Measurements from ENCODE around the gene WSCD1. TPM values are rescaled to one million over a fixed set of nuclear protein-coding genes. Genes with fewer than 3 reads are reported as not detected.

WSCD1 gene
- total and polyA plus RNA-seq, 8 donors = 1.2 to 4.1 (median 2.6) TPM

DNA sequence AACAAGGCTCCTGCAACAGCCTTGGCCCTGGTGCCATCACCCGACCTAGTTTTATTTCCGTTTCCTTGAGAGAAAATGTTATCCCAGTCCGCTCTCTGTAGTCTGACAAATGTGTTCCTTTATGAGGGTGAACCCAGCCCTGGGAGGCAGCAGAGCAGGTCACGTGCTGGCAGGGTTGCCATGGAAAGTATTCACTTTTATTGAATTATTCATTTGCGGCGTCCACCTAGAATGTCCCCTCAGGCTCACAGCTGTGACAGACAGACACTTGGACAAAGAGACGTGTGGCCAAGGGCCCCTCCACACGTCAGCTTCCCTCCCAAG, 90.0 kb downstream of the WSCD1 start:
- no peak for ATAC-seq
- FAIRE-seq = no peak
- H3K36me3 ChIP-seq = no peaks in the 10 kb centered on the region
- H3K9me3 ChIP-seq = no peaks in the 10 kb centered on the region
- intact Hi-C loops (cut with DNase I) = no loop called here
- no peak for DNase-seq
- H3K4me3 ChIP-seq = no peak overlapping the region
- H3K4me1 ChIP-seq = no peaks in the 10 kb centered on the region
- H3K27me3 ChIP-seq = peaks cover 0 to 2% (median 0%) of the 10 kb centered on the region in 4 donors
- H3K27ac ChIP-seq = no peak overlapping the region
- WGBS, 2 donors = 29 to 32% methylated on average over 8 of the region's 8 CpGs
- TF ChIP-seq, protein P1, sequence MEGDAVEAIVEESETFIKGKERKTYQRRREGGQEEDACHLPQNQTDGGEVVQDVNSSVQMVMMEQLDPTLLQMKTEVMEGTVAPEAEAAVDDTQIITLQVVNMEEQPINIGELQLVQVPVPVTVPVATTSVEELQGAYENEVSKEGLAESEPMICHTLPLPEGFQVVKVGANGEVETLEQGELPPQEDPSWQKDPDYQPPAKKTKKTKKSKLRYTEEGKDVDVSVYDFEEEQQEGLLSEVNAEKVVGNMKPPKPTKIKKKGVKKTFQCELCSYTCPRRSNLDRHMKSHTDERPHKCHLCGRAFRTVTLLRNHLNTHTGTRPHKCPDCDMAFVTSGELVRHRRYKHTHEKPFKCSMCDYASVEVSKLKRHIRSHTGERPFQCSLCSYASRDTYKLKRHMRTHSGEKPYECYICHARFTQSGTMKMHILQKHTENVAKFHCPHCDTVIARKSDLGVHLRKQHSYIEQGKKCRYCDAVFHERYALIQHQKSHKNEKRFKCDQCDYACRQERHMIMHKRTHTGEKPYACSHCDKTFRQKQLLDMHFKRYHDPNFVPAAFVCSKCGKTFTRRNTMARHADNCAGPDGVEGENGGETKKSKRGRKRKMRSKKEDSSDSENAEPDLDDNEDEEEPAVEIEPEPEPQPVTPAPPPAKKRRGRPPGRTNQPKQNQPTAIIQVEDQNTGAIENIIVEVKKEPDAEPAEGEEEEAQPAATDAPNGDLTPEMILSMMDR (IDR thresholded peaks at IDR 0.05) = no peak

DNA sequence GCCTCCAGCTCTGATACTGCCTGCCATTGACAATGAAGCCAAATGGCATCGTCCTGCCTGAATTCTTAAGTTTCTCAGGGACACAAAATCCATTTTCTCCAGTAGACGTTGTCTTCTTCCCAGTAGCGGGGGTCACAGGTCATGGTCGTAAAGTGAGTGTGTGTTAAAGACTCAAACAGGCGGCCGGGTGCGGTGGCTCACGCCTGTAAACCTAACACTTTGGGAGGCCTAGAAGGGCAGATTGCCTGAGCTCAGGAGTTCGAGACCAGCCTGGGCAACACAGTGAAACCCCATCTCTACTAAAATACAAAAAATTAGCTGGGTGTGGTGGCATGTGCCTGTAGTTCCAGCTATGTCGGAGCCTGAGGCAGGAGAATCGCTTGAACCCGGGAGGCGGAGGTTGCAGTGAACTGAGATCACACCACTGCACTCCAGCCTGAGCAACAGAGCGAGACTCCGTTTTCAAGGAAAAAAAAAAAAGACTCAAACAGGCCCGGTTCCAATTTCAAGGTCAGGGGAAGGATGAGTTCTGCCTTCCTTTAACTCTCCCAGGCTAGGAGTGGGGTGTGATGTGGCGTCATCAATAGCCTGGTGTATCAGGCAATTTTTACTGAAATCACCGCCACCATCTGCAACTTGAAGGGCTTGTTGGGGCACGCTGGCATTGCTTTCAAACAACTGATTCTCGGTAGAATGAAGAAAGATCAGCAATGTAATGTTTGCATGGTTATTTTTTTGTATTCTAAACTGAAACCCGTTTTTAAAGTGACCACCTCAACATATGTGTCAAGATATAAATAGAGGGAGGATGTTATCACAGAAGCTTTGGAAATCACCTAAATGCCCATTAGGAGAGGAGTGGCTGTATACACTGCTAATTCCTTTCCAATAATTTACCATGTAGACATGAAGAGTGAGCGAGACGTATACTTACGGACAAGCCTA, 91.0 kb downstream of the WSCD1 start:
- TF ChIP-seq, protein P1 (IDR thresholded peaks at IDR 0.05) = no peak
- DNase-seq (no peak), FAIRE-seq (no peak), ATAC-seq (no peak)
- H3K9me3 ChIP-seq = no peaks in the 10 kb centered on the region
- intact Hi-C loops (cut with DNase I) = no loop called here
- no peaks in the 10 kb centered on the region for H3K36me3 ChIP-seq
- no peak overlapping the region for H3K4me3 ChIP-seq
- 67 to 75% methylated on average over 24 of the region's 24 CpGs for WGBS, 2 donors
- H3K27me3 ChIP-seq = peaks cover 0 to 3% (median 0%) of the 10 kb centered on the region in 4 donors
- no peaks in the 10 kb centered on the region for H3K4me1 ChIP-seq
- no peak overlapping the region for H3K27ac ChIP-seq

DNA sequence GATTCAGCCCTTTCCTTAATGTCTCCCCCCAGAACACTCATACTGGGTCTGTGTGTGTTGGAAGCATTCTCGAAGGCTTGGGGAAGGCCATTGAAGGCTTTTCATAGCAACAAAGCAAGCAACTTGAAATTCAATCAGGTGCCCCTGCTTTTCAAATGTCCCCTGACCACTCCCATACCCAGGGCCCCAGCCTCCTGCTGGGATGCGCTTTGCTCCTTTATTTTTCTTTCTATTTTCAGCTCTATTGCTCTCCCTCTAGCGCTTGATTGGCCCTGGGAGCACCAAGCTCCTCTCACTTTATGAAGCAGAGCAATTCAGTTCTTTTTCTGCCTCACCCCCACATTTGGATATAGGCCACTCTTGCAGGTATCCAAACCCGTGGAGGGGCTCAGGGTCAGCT, 92.0 kb downstream of the WSCD1 start:
- Histone ChIP-seq H3K9me3 (no peaks in the 10 kb centered on the region), H3K27me3 (peaks cover 0 to 3% (median 0%) of the 10 kb centered on the region in 4 donors), H3K36me3 (no peaks in the 10 kb centered on the region), H3K4me3 (no peak overlapping the region), H3K27ac (no peak overlapping the region), H3K4me1 (no peaks in the 10 kb centered on the region)
- 51 to 64% methylated on average over 4 of the region's 4 CpGs for WGBS, 2 donors
- no peak for DNase-seq
- ATAC-seq = no peak
- TF ChIP-seq, protein P1 (IDR thresholded peaks at IDR 0.05) = no peak
- intact Hi-C loops (cut with DNase I) = no loop called here
- FAIRE-seq = no peak

DNA sequence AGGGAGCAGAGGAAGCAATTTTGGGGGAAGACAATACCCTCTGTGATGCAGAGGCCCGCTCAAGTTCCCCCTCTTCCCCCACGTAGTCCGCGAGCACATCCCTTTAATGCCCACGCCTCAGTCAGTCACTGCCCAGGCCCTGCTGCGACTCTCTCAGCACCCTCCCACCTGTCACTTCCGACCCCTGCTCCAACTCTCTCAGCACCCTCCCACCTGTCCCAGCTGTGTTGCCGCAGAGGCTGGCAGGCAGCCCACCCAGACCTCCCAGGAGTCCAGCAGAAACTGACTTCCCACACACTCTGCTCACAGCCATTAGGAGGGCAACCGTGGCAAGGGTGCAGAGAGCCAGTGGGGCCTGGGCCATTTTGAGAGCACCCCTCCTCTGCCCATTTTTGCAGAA, 92.7 kb downstream of the WSCD1 start:
- WGBS, 2 donors = 48 to 49% methylated on average over 9 of the region's 9 CpGs
- TF ChIP-seq, protein P1 (IDR thresholded peaks at IDR 0.05) = no peak
- DNase-seq (no peak), ATAC-seq (no peak), FAIRE-seq (no peak)
- Histone ChIP-seq H3K9me3 (no peaks in the 10 kb centered on the region), H3K36me3 (no peaks in the 10 kb centered on the region), H3K4me1 (no peaks in the 10 kb centered on the region), H3K27me3 (peaks cover 0 to 3% (median 0%) of the 10 kb centered on the region in 4 donors), H3K4me3 (no peak overlapping the region), H3K27ac (no peak overlapping the region)
- intact Hi-C loops (cut with DNase I) = no loop called here
